ENCODE data around the gene MAP6.

Gene MAP6

DNA sequence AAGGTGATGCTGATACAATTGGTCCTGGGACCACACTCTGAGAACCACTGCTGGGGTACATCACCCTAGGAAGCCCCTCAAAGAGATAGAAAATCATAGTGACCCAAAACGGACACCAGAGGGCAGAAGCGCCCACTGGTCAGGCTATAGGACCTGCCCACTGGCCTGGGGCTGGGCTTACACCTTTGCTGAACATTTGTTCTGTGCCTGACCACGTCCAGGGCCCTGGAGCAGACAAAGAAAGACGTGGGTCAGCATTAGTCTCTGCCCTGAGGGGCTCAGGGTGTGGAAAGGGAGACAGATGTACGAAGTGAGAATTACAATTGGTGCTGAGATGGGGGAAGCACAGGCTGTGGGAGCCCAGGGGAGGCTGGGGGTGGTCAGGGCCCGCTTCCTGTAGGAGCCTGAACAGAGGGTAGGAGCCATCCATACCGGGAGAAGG, 121.2 kb downstream of the MAP6 start:
- peak; percentile 72 for DNase-seq

DNA sequence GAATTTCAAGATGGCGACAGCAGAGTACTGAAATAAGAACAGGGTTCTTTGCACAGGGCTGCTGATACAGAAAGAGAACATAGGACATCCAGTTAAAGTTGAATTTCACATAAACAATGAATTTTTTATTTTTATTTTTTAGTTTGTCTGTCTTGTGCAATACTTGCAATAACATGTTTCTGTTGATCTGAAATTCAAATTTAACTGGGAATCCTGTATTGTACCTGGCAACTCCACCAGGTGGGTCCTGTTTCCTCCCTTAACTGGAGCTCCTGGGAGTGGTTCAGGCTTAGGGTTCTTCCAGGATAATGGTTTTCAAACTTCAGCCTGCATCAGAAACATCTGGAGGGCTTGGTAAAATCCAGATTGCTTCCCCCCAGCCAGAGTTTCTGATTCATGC, 121.7 kb downstream of the MAP6 start:
- DNase-seq, result no peak

DNA sequence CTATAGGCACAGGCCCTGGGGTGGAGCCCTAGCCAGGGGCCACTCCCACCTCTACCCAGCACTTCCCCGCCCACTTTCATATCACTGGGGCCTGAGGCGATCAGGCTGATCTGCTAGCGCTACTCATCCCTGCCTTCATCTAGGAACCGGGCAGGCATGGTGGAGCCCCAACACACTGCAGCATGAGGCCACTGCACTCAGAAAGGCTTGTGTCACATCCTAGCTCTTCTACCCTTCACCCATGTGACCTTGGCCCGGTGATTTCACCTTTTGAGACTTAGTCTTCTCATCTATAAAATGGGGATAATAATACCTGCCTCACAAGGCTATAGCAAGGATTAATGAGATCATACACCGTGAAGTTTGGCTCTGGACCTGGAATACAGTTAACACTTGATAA, 125.0 kb downstream of the MAP6 start:
- peak; percentile 80 for DNase-seq

DNA sequence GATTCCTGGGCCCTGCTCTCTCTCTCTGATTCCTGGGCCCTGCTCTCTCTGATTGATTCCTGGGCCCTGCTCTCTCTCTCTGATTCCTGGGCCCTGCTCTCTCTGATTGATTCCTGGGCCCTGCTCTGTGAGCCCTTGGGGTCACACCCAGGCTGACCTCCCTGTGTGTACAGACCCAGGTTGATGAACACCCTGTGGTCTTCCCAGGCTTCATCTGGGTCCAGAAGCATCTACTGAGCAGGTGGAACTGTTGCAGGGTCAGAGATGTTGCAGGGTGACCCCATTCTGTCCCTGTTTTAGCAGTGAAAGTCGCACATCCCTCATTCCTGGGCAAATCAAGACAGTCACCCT, 126.8 kb downstream of the MAP6 start:
- DNase-seq, result no peak

DNA sequence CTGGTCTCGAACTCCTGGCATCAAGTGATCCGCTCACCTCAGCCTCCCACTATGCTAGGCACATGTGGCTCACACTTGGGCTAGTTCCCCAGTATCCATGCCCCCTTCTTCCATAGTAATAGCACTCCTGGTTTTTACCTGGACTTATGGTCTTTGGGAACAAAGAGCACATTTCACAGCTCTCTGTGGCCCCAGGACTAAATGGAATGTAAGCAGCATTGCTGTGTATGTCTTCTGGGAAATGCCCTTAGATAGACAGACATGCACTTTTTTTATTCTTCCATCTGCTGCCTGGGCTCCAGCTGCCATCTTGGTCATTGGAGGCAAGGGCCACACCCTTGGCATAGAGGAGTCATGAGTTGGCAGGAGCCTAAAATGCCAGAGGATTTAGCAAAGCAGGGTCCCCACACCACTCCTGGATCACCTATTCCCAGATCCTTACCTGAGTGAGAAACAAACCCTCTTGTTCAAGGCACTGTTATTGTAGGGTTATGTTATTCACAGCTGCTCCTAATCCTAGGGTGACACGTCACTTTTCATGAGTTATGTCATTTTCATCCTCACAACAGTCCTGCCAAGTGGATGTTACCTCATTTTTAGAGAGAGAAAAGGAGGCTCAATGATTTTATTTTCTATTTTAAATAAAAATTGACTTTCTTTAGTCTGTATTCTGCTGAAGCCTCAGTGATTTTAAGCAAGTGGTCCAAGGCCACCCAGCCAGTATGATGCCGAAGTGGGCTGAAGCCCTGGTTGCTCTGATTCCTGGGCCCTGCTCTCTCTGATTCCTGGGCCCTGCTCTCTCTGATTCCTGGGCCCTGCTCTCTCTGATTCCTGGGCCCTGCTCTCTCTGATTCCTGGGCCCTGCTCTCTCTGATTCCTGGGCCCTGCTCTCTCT, 127.4 kb downstream of the MAP6 start:
- DNase-seq, result no peak

DNA sequence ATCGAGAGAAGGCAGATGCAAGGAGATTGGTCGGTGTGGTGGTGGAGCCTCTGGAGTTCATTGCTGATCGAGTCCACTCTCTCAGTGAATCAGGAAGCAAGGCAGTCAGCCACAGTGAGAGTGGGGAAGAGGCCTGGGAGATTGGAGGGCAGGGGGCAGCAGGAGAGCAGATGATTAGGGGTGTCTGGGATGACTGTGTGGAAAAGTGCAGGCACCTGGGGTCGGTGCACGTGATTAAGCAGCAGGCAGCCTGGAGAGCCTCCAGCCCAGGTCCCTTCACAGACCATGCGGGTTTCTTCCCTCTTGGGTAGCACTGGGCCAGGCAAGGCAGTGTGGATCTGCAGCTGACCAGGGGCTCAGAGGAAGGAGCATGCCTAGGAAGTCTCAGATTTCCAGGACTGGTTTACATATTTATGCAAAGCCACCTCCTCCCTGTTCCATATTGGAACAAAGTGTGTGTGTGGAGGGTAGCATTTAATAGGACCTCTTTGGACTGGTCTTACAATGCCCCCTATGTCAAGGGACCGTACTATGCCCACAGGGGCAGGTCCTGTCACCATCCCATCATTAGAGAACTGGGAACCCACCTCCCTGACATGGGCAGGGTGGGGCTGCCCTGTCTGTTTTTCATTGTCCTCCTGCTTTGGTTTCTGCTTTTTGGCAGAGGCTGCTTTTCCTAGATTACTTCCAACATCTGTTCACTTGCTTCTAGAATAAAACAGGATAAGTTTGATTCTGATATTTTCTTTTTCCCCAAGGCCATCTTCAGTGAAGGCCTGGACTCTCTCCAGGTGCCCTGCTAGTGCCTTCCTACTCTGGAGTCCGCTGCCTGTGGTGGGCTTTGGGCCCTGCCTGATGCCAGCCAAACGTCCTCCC, 129.1 kb downstream of the MAP6 start:
- DNase-seq, result no peak

DNA sequence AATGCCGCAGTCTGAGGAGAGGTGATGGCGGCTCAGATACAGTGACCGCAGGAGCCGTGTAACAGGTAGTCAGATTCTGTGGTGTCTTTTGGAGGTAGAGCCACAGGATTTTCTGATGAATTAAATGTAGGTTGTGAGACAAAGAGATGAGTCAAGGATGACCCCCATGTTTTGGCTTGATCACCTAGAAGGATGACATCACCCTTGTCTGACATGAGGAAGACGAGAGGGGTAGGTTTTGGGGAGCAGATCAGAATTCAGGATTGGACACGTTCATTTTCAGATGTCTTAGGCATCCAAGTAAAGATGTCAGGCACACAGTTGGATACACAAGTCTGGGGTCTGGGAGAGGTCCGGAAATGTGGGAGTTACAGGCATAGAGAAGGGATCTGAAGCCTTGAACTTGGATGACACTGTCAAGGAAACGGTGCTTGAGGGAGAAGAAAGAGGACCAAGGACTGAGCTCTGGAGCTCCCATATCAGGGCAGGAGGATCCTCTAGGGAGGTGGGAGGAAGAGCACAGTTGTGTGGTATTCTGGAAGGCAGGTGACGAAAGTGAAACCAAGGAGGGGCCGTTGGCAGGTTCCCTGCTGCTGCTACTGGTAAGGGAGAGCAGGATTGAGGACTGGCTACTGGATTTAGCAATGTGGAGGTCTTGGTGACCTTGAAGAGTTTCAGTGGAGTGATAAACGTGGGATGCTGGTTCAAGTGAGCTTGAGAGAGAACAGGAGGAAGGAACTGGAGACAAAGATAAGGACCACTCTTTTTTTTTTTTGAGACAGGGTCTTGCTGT, 130.5 kb downstream of the MAP6 start:
- no peak for DNase-seq

DNA sequence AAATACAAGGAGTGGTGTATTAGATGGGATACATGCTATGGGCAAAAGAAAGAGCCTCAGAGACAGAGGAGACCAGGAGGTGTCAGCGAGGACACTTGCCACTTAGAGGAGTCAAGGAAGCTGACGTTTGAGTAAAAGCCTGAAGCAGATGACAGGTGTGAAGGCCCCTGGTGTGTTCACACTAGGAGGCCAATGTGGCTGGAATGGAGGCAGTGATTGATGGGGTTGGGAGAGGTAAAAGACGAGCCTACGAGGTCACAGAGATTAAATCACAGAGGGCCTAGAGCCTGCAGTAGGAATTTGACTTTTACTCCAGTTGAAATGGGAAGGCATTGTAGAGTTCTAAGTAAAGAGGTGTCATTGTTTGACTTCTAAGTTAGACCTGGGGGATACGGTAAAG, 131.1 kb downstream of the MAP6 start:
- DNase-seq, result no peak

Measured in hematopoietic multipotent progenitor cell treated with erythropoietin and hydrocortisone succinate and interleukin-3 and kit ligand, for 4 days (in vitro differentiated cells).